Activated B cell treated with CpG ODN at 0.5 μM for 24 hours (primary cell): ENCODE results near the gene C5. TPM values are rescaled to one million over a fixed set of nuclear protein-coding genes. Genes with fewer than 3 reads are reported as not detected.

ENCODE experiments used
- ATAC-seq: fragments of 200-7000 bp; cut with Tn5 transposase; one replicate; pipeline ENCODE4 v1.10.0; 2021; ENCODE audit warnings: low read depth, mild to moderate bottlenecking, moderate library complexity
- CTCF ChIA-PET: fragments of 350-600 bp; sonication (Branson Sonifier 250); formaldehyde crosslinking; loops from one replicate; lab custom pipeline; 2021; ENCODE audit warnings: antibody characterized with exemption; lab: Charles Lee
- POLR2A ChIA-PET: fragments of 350-600 bp; sonication (Branson Sonifier 250); formaldehyde crosslinking; loops from one replicate; lab custom pipeline; 2021; ENCODE audit warnings: antibody characterized with exemption; lab: Charles Lee
- DNase-seq: peaks from one replicate; pipeline ENCODE4 v3.0.0; 2022
- H3K27ac Mint-ChIP-seq: one replicate; pipeline ENCODE4 v1.8.0; 2020; ENCODE audit warnings: mixed read lengths
- H3K27me3 Mint-ChIP-seq: one replicate; pipeline ENCODE4 v1.8.0; 2021; ENCODE audit warnings: mixed read lengths
- H3K36me3 Mint-ChIP-seq: one replicate; pipeline ENCODE4 v1.8.0; 2021; ENCODE audit warnings: low read depth, mixed read lengths
- H3K4me1 Mint-ChIP-seq: one replicate; pipeline ENCODE4 v1.8.0; 2021; ENCODE audit warnings: mixed read lengths
- H3K4me3 Mint-ChIP-seq: one replicate; pipeline ENCODE4 v1.8.0; 2020; ENCODE audit warnings: mild to moderate bottlenecking, mixed read lengths
- H3K9me3 Mint-ChIP-seq: one replicate; pipeline ENCODE4 v1.8.0; 2020; ENCODE audit warnings: mixed read lengths
- CTCF ChIP-seq: fragments of 200-600 bp; IDR thresholded peaks from one replicate; pipeline ENCODE4 v1.8.0; 2022; ENCODE audit warnings: antibody characterized with exemption, mild to moderate bottlenecking
- intact Hi-C: fragments of 100-400 bp; cut with micrococcal nuclease; formaldehyde crosslinking; loops from one replicate; pipeline ENCODE4 v1.15.1; 2024
- total RNA-seq: library from RNA; stranded (reverse); gene quantifications from 2 replicates; pipeline ENCODE4 v1.2.3, GENCODE V29; 2022

Gene C5
- total RNA-seq, 1 donor from 2014 or later: 3.5 TPM

DNA sequence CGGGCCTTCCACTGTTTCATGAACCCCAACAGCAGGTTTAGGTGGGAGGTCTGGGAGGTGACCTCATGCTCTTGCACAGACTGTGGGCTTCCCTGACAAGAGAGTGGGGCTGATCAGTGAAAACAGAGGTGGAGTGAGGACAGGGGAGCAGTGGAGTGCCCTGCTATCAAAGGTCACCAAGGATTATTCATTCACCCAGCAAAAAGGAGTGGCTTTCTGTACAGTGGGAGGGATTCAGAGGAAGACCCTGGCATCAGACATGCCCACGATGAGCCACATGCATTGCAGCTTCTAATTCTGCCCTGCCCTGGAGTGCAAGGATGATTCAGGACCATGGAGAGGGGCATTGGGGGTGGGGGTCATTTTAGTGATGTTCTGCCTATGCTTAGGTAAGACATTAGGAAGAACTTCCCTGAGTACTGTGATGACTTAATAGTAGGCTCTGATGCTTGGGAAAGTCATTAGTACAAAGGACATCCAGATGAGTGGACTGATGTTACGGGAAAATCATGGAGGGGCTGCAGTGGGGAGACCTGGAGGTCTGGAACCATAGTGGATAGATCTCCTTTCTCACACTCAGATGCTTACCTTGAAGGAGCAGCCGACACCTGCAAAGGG, 136.3 kb downstream of the C5 start:
- DNase-seq (no peak), ATAC-seq (no peak)
- ChIA-PET POLR2A (interaction anchor here (1.0 to 1.2 kb wide), 2 partner anchors 18 to 20 kb away, joined by 3 to 5 read pairs; no protein-coding TSS in a partner anchor), CTCF (interaction anchor here (1.1 kb wide), 1 partner anchor 10 kb away, joined by 3 read pairs; no protein-coding TSS in a partner anchor)
- Mint-ChIP-seq H3K4me1 (peaks cover 51% of the 10 kb centered on the region), H3K27me3 (no peaks in the 10 kb centered on the region), H3K27ac (no peak overlapping the region), H3K4me3 (no peak overlapping the region), H3K9me3 (no peaks in the 10 kb centered on the region), H3K36me3 (peaks cover 93% of the 10 kb centered on the region)
- intact Hi-C loops: no loop called here
- TF ChIP-seq CTCF: no peak

GRCh38 chr9:120912958-120913646, 137.0 kb downstream of the C5 start:
- intact Hi-C loops: no loop called here
- Mint-ChIP-seq H3K4me3 (no peak overlapping the region), H3K4me1 (peaks cover 47% of the 10 kb centered on the region), H3K27me3 (no peaks in the 10 kb centered on the region), H3K9me3 (no peaks in the 10 kb centered on the region), H3K27ac (no peak overlapping the region), H3K36me3 (peaks cover 92% of the 10 kb centered on the region)
- no peak for DNase-seq
- no peak for TF ChIP-seq CTCF
- CTCF ChIA-PET: interaction anchor here (1.1 kb wide), 1 partner anchor 9 kb away, joined by 3 read pairs; no protein-coding TSS in a partner anchor
- no peak for ATAC-seq
- POLR2A ChIA-PET: interaction anchor here (1.0 to 1.2 kb wide), 2 partner anchors 18 to 20 kb away, joined by 3 to 5 read pairs; no protein-coding TSS in a partner anchor

DNA sequence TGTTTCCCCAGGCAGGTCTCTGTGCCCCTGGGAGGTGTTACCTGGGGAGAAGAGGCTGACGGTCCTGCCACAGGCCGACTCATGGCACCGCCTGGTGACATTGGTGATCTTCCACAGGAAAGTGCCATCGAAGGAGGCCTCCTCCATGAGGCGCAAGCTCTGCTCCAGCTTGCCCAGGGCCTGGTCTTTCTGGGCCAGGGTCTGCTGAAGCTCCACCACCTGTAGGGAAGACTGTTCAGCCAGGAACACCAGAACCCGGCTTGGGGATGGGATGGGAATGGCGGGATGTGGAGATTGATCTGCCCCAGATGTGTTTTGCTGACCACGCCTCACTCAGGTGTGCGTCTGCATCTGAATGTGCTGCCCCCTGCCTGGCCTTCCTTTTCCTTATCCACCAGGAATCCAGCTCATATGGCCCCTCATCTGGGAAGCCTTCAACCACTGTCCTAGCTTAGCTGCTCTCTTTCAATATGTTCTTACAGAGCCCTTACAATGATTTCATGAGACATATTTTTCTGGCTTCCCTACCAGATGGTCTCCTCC, 138.7 kb downstream of the C5 start:
- peaks cover 92% of the 10 kb centered on the region for H3K36me3 Mint-ChIP-seq
- TF ChIP-seq CTCF: no peak
- no peak for ATAC-seq
- no peaks in the 10 kb centered on the region for H3K9me3 Mint-ChIP-seq
- H3K27me3 Mint-ChIP-seq: no peaks in the 10 kb centered on the region
- no peak overlapping the region for H3K4me3 Mint-ChIP-seq
- peak overlapping the region; percentile 50 for H3K27ac Mint-ChIP-seq
- POLR2A ChIA-PET: interaction anchor here (0.6 to 2.7 kb wide), 4 partner anchors 9 to 162 kb away, joined by 3 to 11 read pairs (median 6); partner anchors contain the start of gene TRAF1
- CTCF ChIA-PET: interaction anchor here (1.2 kb wide), 1 partner anchor 9 kb away, joined by 3 read pairs; no protein-coding TSS in a partner anchor
- H3K4me1 Mint-ChIP-seq: peaks cover 44% of the 10 kb centered on the region
- intact Hi-C loops: no loop called here
- DNase-seq: no peak

DNA sequence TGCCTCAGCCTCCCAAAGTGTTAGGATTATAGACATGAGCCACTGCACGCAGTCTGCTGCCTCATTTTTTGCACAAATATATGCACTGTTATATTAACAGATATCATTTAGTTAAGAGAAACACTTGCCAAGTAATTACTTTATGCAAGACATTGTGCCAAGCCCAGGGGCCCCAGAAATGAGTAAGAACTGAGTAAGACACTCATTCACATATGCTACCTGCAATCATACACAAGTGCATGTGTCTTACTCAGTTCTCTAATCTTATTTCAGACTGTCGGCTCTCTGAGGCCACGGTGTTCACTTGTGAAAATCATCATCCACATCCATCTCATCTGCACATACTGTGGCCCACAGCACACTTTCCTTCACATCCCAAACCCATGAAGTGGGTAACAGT, 139.4 kb downstream of the C5 start:
- Mint-ChIP-seq H3K4me1 (peaks cover 46% of the 10 kb centered on the region), H3K4me3 (no peak overlapping the region)
- ATAC-seq: no peak

More for the DNA sequence above, 139.4 kb downstream of the C5 start:
- TF ChIP-seq CTCF: no peak
- peaks cover 93% of the 10 kb centered on the region for H3K36me3 Mint-ChIP-seq
- H3K27ac Mint-ChIP-seq: no peak overlapping the region
- ChIA-PET POLR2A (interaction anchor here (1.5 to 2.7 kb wide), 4 partner anchors 10 to 25 kb away, joined by 5 to 11 read pairs (median 8); partner anchors contain the start of gene TRAF1), CTCF (no interaction called here)
- no peak for DNase-seq
- intact Hi-C loops: no loop called here
- no peaks in the 10 kb centered on the region for H3K27me3 Mint-ChIP-seq
- no peaks in the 10 kb centered on the region for H3K9me3 Mint-ChIP-seq
